K562 (cell line): ENCODE measurements around the gene MED16. TPM values are rescaled to one million over a fixed set of nuclear protein-coding genes. Genes with fewer than 3 reads are reported as not detected.
A peak's percentile ranks its signal among the peaks of the same experiment; 100 is the strongest.

Experiments used
- FOS ChIP-seq: IDR thresholded peaks from 3 replicates; pipeline ENCODE4 v1.6.1; 2011; ENCODE audit not compliant: insufficient read length; ENCODE audit errors: extremely low read depth
- FOXA1 ChIP-seq: fragments of 450-650 bp; IDR thresholded peaks from 2 replicates; pipeline ENCODE4 v1.6.1; 2016; ENCODE audit warnings: mild to moderate bottlenecking, borderline replicate concordance
- HDGF ChIP-seq: fragments of 450-650 bp; IDR thresholded peaks from 2 replicates; pipeline ENCODE4 v1.6.1; 2016
- HNRNPLL ChIP-seq: fragments of 200-400 bp; formaldehyde crosslinking; IDR thresholded peaks from 2 replicates; pipeline ENCODE4 v1.6.1; 2017; ENCODE audit warnings: low read length, low read depth, mild to moderate bottlenecking; ENCODE audit not compliant: poor library complexity, severe bottlenecking
- HOMEZ ChIP-seq: fragments of 250-450 bp; sonication (Bioruptor Pico); IDR thresholded peaks from 2 replicates; pipeline ENCODE4 v1.4.0; 2020; ENCODE audit warnings: mild to moderate bottlenecking, moderate library complexity
- ID3 ChIP-seq, 2 experiments: fragments of 250-450 bp in 1 of 2; fragments of 450-650 bp in 1 of 2; sonication (Bioruptor Pico) in 1 of 2; IDR thresholded peaks; 2 replicates each; pipeline versions ENCODE4 v1.6.1 to v1.8.0; 2016 to 2021; ENCODE audit warnings: mild to moderate bottlenecking in 2 of 2, moderate library complexity in 2 of 2, missing compliant biosample characterization in 1 of 2, missing genetic modification characterization in 1 of 2
- MTA3 ChIP-seq: fragments of 450-650 bp; formaldehyde crosslinking; IDR thresholded peaks from 2 replicates; pipeline ENCODE4 v1.6.1; 2017; ENCODE audit warnings: mild to moderate bottlenecking, borderline replicate concordance
- PHF8 ChIP-seq: fragments of 200-600 bp; sonication (generic); IDR thresholded peaks from 2 replicates; pipeline ENCODE4 v1.6.1; 2012; ENCODE audit warnings: mixed run types, mild to moderate bottlenecking, inconsistent platforms, low read length, moderate library complexity, borderline replicate concordance
- POLR2AphosphoS5 ChIP-seq: IDR thresholded peaks from 2 replicates; pipeline ENCODE4 v1.6.1; 2011; ENCODE audit warnings: mild to moderate bottlenecking, low read depth, low read length, moderate library complexity; ENCODE audit not compliant: control insufficient read depth, insufficient read depth
- POU5F1 ChIP-seq: fragments of 150-350 bp; IDR thresholded peaks from 2 replicates; pipeline ENCODE4 v1.6.1; 2014; ENCODE audit warnings: borderline replicate concordance, low read length, low read depth, mild to moderate bottlenecking; ENCODE audit not compliant: partially characterized antibody
- RBM22 ChIP-seq: fragments of 200-400 bp; formaldehyde crosslinking; IDR thresholded peaks from 2 replicates; pipeline ENCODE4 v1.6.1; 2018; ENCODE audit warnings: low read length, low read depth; ENCODE audit not compliant: poor library complexity, severe bottlenecking
- SAP30 ChIP-seq: fragments of 200-600 bp; sonication (generic); IDR thresholded peaks from 2 replicates; pipeline ENCODE4 v1.6.1; 2012; ENCODE audit warnings: borderline replicate concordance, low read depth, mild to moderate bottlenecking, moderate library complexity, low read length, control low read depth, inconsistent platforms; ENCODE audit not compliant: insufficient read depth, poor library complexity, severe bottlenecking
- THRAP3 ChIP-seq: fragments of 450-650 bp; IDR thresholded peaks from 2 replicates; pipeline ENCODE4 v1.6.1; 2016; ENCODE audit warnings: mild to moderate bottlenecking, inconsistent platforms, borderline replicate concordance
- ZBTB40 ChIP-seq, 2 experiments: fragments of 450-650 bp in 1 of 2; sonication (generic) in 1 of 2; formaldehyde crosslinking in 1 of 2; IDR thresholded peaks; 2 replicates each; pipeline versions ENCODE4 v1.7.1 to v1.9.0; 2016 to 2022; ENCODE audit warnings: inconsistent platforms in 1 of 2, mild to moderate bottlenecking in 1 of 2, missing genetic modification reagents in 1 of 2
- ZNF316 ChIP-seq: fragments of 450-650 bp; IDR thresholded peaks from 2 replicates; pipeline ENCODE4 v1.6.1; 2016
- ZNF41 ChIP-seq: fragments of 250-450 bp; sonication (Bioruptor Pico); conservative IDR thresholded peaks from 2 replicates; pipeline ENCODE4 v1.4.0; 2020; ENCODE audit warnings: mild to moderate bottlenecking
- polyA plus RNA-seq, 8 experiments: library from polyadenylated mRNA; depleted of rRNA in 4 of 8; stranded (reverse) in 5 of 8; unstranded in 3 of 8; fragments of >200 nt; fragmentation: Nextera tagmentation in 2 of 8; fragmentation: Illumina TruSeq in 1 of 8; extraction: Ambion mirVana in 2 of 8; extraction: Trizol in 1 of 8; gene quantifications; 2 replicates each; pipeline versions ENCODE4 v1.2.1 to v1.2.3, GENCODE V29; 2011 to 2014; ENCODE audit warnings: inconsistent platforms in 1 of 8, missing spikeins in 1 of 8
- total RNA-seq, 7 experiments: library from RNA; depleted of rRNA in 6 of 7; stranded (reverse); fragments of >200 nt in 6 of 7; fragmentation: Illumina TruSeq in 2 of 7; extraction: Trizol in 2 of 7; gene quantifications; 2 replicates each; pipeline versions ENCODE4 v1.2.1 to v1.2.3, GENCODE V29; 2011 to 2021; ENCODE audit warnings: low replicate concordance in 1 of 7

The MED16 gene
- total and polyA plus RNA-seq, 9 of the 15 experiments (the other 6 are each of a cell fraction or from before 2014, with no cell fraction given), result 0.89 to 59.9 (median 8.6) TPM

- TF ChIP-seq RBM22, result no peak
- TF ChIP-seq HDGF, result no peak
- TF ChIP-seq THRAP3, result no peak
- no peak for TF ChIP-seq HNRNPLL
- no peak for TF ChIP-seq POLR2AphosphoS5
- TF ChIP-seq PHF8, result peak; percentile 23; the same call in 1 of the 2 replicates
- TF ChIP-seq ID3 (CRISPR knock-in tag; IDR thresholded peaks at IDR 0.05), result no peak
- no peak for TF ChIP-seq ID3 (tag; IDR thresholded peaks at IDR 0.05)
- no peak for TF ChIP-seq HOMEZ
- 0 out of 2 replicates have a peak, but pooled peaks have one; percentile 19 for TF ChIP-seq ZBTB40 (IDR thresholded peaks at IDR 0.05)
- TF ChIP-seq ZBTB40 (CRISPR knock-in tag; IDR thresholded peaks at IDR 0.05), result no peak
- TF ChIP-seq FOXA1, result no peak
- TF ChIP-seq SAP30, result peak; percentile 35
- no peak for TF ChIP-seq ZNF41 (CRISPR knock-in tag)
- no peak for TF ChIP-seq ZNF316
- TF ChIP-seq MTA3, result no peak
- TF ChIP-seq POU5F1, result no peak
- no peak for TF ChIP-seq FOS
Observed at GRCh38 chr19:926323-926588, 33.3 kb upstream of the MED16 start (continued).
